Vagina (tissue), 2 donors: Measurements from ENCODE around the gene SCN5A. TPM values are rescaled to one million over a fixed set of nuclear protein-coding genes. Genes with fewer than 3 reads are reported as not detected.

Experiments
- DNase-seq, 2 donors: peaks; one replicate each; pipeline ENCODE4 v3.0.0-alpha.2; 2017; ENCODE audit errors: extremely low spot score in 2 of 2
- H3K27ac ChIP-seq: fragments of 200-600 bp; sonication (generic); one replicate; pipeline ENCODE4 v1.5.1; 2019
- H3K27me3 ChIP-seq: fragments of 200-600 bp; sonication (generic); one replicate; pipeline ENCODE4 v1.5.1; 2019
- H3K36me3 ChIP-seq, 2 donors: fragments of 200-600 bp; sonication (generic); one replicate each; pipeline ENCODE4 v1.5.1; 2017 to 2019
- H3K4me1 ChIP-seq: fragments of 200-600 bp; sonication (generic); one replicate; pipeline ENCODE4 v1.5.1; 2019
- H3K4me3 ChIP-seq, 2 donors: fragments of 200-600 bp; sonication (generic); 1 replicate in 1 of 2; 2 replicates in 1 of 2; pipeline ENCODE4 v1.5.1; 2016 to 2019
- H3K9me3 ChIP-seq: fragments of 200-600 bp; sonication (generic); one replicate; pipeline ENCODE4 v1.5.1; 2019
- POLR2A ChIP-seq, 2 donors: fragments of 450-650 bp; IDR thresholded peaks; one replicate each; pipeline ENCODE4 v1.6.1; 2017; ENCODE audit warnings: antibody characterized with exemption in 2 of 2, mild to moderate bottlenecking in 2 of 2, moderate library complexity in 2 of 2
- POLR2AphosphoS5 ChIP-seq, 2 donors: sonication (generic); formaldehyde crosslinking; IDR thresholded peaks; one replicate each; pipeline ENCODE4 v1.9.0; 2017; ENCODE audit warnings: antibody characterized with exemption in 2 of 2, mild to moderate bottlenecking in 2 of 2, low read depth in 1 of 2; ENCODE audit not compliant: insufficient read depth in 1 of 2
- intact Hi-C: fragments of 100-400 bp; cut with DNase I; formaldehyde crosslinking; loops from one replicate; pipeline ENCODE4 v1.15.1; 2023
- total RNA-seq: library from RNA; depleted of rRNA; stranded (reverse); fragments of >200 nt; gene quantifications from one replicate; pipeline ENCODE4 v1.2.3, GENCODE V29; 2016
- TF ChIP-seq, protein P1 (sequence below), 3 experiments: fragments of 450-650 bp in 2 of 3; fragments of 200-600 bp in 1 of 3; sonication (generic) in 1 of 3; IDR thresholded peaks; one replicate each; pipeline ENCODE4 v1.5.1; 2017 to 2019; ENCODE audit warnings: antibody characterized with exemption in 3 of 3, mild to moderate bottlenecking in 2 of 3, moderate library complexity in 2 of 3

The SCN5A gene
- total RNA-seq, 1 donor from 2014 or later, result 9.3 TPM

DNA sequence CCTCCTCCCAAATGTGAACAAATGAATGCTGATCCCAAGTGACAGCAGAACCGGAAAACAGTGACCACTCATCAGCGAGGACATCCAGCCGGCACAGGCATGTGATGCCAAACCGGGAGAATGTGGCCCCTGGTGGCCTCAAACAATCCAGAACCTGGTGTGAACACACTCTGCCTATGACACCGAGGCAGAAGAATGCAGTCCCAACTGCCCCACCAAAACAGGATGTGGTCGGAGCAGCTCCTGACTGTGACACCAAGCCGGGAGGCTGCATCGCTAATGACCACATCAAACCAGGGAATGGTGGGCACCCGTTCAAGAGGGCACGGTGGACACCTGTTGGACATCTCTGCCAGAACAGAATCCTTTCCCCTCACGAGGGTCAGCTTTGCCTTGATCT, 15.4 kb downstream of the SCN5A start:
- H3K27ac ChIP-seq, result no peak overlapping the region
- TF ChIP-seq POLR2A (IDR thresholded peaks at IDR 0.05) (no peak), POLR2AphosphoS5 (IDR thresholded peaks at IDR 0.05; ENCODE audit: insufficient read depth in 1 of 2, low read depth in 1 of 2) (no peak)
- TF ChIP-seq, protein P1, sequence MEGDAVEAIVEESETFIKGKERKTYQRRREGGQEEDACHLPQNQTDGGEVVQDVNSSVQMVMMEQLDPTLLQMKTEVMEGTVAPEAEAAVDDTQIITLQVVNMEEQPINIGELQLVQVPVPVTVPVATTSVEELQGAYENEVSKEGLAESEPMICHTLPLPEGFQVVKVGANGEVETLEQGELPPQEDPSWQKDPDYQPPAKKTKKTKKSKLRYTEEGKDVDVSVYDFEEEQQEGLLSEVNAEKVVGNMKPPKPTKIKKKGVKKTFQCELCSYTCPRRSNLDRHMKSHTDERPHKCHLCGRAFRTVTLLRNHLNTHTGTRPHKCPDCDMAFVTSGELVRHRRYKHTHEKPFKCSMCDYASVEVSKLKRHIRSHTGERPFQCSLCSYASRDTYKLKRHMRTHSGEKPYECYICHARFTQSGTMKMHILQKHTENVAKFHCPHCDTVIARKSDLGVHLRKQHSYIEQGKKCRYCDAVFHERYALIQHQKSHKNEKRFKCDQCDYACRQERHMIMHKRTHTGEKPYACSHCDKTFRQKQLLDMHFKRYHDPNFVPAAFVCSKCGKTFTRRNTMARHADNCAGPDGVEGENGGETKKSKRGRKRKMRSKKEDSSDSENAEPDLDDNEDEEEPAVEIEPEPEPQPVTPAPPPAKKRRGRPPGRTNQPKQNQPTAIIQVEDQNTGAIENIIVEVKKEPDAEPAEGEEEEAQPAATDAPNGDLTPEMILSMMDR (IDR thresholded peaks at IDR 0.05), result no peak
- intact Hi-C loops, result no loop called here
- no peaks in the 10 kb centered on the region for H3K36me3 ChIP-seq
- H3K4me3 ChIP-seq, result no peak overlapping the region
- no peaks in the 10 kb centered on the region for H3K9me3 ChIP-seq
- no peak for DNase-seq
- H3K4me1 ChIP-seq, result no peaks in the 10 kb centered on the region
- H3K27me3 ChIP-seq, result no peaks in the 10 kb centered on the region

DNA sequence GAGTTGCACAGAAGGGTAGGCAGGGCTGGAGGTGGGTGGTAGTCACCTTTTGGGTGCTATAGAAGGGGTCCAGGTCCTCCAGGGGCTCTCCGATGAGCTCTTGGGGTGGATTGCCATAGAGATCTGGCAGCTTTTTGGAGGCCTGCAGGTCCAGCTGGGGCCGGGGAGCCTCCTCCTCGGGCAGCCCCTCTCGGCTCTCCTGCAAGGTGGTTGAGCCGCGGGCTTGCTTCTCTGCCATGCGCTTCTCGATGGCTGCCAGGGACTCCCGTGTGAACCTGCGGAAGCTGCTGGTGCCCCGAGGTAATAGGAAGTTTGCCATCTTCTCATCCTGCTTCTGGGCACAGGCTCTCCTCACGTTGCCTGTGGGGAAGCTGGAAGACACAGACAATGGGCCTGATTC, 16.5 kb downstream of the SCN5A start:
- no peak for TF ChIP-seq POLR2AphosphoS5 (IDR thresholded peaks at IDR 0.05; ENCODE audit: insufficient read depth in 1 of 2, low read depth in 1 of 2)
- no peak for DNase-seq
- H3K36me3 ChIP-seq, result no peaks in the 10 kb centered on the region
- H3K4me1 ChIP-seq, result no peaks in the 10 kb centered on the region
- intact Hi-C loops, result no loop called here
- no peak overlapping the region for H3K27ac ChIP-seq
- no peak overlapping the region for H3K4me3 ChIP-seq
- H3K27me3 ChIP-seq, result no peaks in the 10 kb centered on the region
- no peaks in the 10 kb centered on the region for H3K9me3 ChIP-seq

DNA sequence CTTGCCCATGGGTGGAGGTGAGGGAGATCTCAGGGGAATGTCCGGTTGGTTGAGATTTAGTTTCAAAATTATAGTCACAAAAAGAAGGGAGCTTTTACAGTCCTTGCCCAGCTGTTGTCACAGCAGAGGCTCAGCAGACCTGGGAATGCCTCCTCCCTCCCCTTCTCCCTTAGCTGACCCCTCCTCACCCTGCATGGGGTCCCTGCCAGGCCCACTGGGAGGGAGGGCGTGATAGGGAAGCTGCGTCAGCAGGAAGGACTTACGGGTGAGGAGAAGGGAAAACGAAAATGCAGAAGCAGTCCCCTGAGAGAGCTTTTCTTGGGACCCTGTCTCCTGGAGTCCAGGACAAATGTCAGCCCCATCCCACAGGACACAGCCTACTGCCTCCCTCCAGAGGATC, 18.9 kb downstream of the SCN5A start:
- H3K27me3 ChIP-seq, result no peaks in the 10 kb centered on the region
- no peaks in the 10 kb centered on the region for H3K36me3 ChIP-seq
- no peak for DNase-seq
- intact Hi-C loops, result no loop called here
- H3K4me3 ChIP-seq, result no peak overlapping the region
- H3K9me3 ChIP-seq, result no peaks in the 10 kb centered on the region
- TF ChIP-seq POLR2A (IDR thresholded peaks at IDR 0.05), result no peak
- no peak overlapping the region for H3K27ac ChIP-seq
- no peaks in the 10 kb centered on the region for H3K4me1 ChIP-seq

DNA sequence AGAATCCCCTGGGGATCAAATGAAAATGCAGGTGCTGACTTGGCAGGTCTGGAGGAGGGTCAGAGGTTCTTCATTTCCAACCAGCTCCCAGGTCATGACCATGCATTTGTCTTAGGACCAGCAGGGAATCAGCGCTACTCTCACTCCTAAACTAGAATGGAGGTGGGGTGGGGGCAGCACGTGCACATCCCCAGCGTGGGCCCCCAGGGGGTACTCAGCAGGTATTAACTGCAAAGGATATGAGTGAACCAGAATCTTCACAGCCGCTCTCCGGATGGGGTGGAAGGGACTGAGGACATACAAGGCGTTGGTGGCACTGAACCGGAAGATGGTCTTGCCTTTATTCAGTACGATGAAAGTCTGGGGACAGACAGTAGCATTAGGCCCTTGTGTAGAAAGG, 19.4 kb downstream of the SCN5A start:
- no peak overlapping the region for H3K4me3 ChIP-seq
- no peaks in the 10 kb centered on the region for H3K27me3 ChIP-seq
- intact Hi-C loops, result no loop called here
- TF ChIP-seq, protein P1 (IDR thresholded peaks at IDR 0.05), result no peak
- TF ChIP-seq POLR2A (IDR thresholded peaks at IDR 0.05) (no peak), POLR2AphosphoS5 (IDR thresholded peaks at IDR 0.05; ENCODE audit: insufficient read depth in 1 of 2, low read depth in 1 of 2) (no peak)
- H3K36me3 ChIP-seq, result no peaks in the 10 kb centered on the region
- no peaks in the 10 kb centered on the region for H3K9me3 ChIP-seq
- no peak overlapping the region for H3K27ac ChIP-seq
- no peak for DNase-seq
- no peaks in the 10 kb centered on the region for H3K4me1 ChIP-seq

DNA sequence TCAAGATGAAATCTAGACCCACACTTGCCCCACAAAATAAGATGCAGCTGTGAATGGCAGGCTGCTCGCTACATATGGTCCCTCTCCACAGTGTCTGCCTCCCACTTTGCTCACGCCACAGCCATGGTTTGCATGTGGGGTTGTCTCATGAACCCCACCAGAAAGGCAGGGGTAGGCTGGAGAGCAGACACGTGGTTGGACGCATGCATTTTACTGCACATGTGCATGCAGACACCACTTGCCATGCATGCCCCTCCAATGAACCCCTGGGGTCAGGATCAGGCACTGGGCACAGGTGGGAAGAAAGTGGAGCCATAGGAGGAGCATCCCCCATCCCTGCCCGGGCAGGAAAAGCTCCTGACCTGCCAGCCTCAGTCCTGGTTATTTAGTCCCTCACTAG, 20.7 kb downstream of the SCN5A start:
- H3K27ac ChIP-seq, result no peak overlapping the region
- no peaks in the 10 kb centered on the region for H3K27me3 ChIP-seq
- no peaks in the 10 kb centered on the region for H3K36me3 ChIP-seq
- no peak for DNase-seq
- TF ChIP-seq POLR2AphosphoS5 (IDR thresholded peaks at IDR 0.05; ENCODE audit: insufficient read depth in 1 of 2, low read depth in 1 of 2), result no peak
- no peak for TF ChIP-seq POLR2A (IDR thresholded peaks at IDR 0.05)
- TF ChIP-seq, protein P1 (IDR thresholded peaks at IDR 0.05), result no peak
- H3K4me1 ChIP-seq, result no peaks in the 10 kb centered on the region
- intact Hi-C loops, result no loop called here
- H3K9me3 ChIP-seq, result no peaks in the 10 kb centered on the region
- H3K4me3 ChIP-seq, result no peak overlapping the region

DNA sequence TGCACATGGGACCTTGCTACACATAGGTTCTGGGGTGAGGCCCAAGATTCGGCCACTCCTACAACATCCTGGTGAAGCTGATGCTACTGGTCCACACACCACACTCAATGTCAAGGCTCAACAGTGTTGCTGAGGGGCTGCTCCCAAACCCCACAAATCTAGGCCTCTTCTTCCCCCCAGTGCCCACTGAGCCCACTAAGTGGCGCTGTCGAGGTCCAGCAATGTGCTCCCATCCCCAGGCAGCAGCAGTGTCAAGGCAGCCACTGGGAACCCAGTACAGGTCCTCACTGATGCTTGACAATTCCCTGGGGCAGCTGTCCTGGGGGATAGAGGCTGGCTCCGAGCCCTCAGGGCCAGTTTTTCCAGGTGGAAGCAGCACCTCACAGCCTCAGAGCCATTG, 21.5 kb downstream of the SCN5A start:
- intact Hi-C loops, result no loop called here
- DNase-seq, result no peak
- no peak for TF ChIP-seq POLR2AphosphoS5 (IDR thresholded peaks at IDR 0.05; ENCODE audit: insufficient read depth in 1 of 2, low read depth in 1 of 2)
- TF ChIP-seq, protein P1 (IDR thresholded peaks at IDR 0.05), result no peak
- TF ChIP-seq POLR2A (IDR thresholded peaks at IDR 0.05), result no peak

More for the DNA sequence above, 21.5 kb downstream of the SCN5A start:
- Histone ChIP-seq H3K36me3 (no peaks in the 10 kb centered on the region), H3K9me3 (no peaks in the 10 kb centered on the region), H3K4me1 (no peaks in the 10 kb centered on the region), H3K4me3 (no peak overlapping the region), H3K27ac (no peak overlapping the region), H3K27me3 (no peaks in the 10 kb centered on the region)
